ENCODE measurements around the gene L3MBTL1.
A peak's percentile ranks its signal among the peaks of the same experiment; 100 is the strongest.

The L3MBTL1 gene

DNA sequence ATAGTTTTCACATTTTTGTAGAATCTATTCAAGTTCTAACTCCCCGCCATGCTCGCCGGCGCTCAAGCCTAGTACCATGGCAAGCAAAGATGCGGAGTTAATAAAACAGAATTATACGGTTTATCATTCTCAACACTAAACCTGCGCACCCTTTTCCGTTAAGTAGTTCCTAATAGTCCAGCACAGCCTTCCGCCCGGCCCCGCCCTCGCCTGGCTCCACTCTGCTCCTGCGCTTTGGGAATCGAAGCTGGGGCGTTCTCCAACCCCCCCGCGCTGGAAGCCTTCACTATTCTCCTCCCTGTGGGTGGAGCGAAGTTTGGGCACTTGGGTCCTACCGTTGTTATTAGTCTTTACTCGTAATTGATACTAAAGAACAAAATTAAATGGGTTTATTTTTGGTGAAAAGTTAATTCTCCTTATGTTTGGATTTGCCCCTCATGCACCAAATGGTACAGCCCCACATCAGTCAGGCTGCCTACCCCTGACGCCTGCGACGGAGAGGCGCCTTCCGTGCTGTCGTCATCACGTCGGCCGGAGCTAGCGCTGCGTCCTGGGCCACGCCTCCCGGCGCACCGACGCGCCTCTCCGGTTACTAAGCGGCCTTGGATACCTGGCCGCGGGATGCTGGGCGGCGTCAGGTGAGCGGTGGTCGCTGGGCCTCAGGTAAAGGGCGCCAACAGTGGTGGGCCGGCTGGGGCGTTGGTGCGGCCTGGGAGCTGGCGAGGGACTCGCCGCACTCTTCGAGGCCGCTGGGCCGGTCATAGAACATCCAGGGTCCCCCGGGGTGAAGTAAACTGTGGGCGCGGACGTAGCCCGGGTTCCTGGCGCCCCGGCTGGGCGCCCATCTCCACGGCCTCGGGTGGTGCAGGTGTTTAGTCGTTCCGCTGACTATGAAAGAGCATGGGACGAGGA is 83.2 kb downstream of the L3MBTL1 start, which contains the start of gene IFT52:
Gene IFT52, plus strand, starts transcription at position 546 of the 912 bp plus-strand sequence. CDS start 3,762 bp downstream, outside the sequence.
- TF ChIP-seq, protein P1, sequence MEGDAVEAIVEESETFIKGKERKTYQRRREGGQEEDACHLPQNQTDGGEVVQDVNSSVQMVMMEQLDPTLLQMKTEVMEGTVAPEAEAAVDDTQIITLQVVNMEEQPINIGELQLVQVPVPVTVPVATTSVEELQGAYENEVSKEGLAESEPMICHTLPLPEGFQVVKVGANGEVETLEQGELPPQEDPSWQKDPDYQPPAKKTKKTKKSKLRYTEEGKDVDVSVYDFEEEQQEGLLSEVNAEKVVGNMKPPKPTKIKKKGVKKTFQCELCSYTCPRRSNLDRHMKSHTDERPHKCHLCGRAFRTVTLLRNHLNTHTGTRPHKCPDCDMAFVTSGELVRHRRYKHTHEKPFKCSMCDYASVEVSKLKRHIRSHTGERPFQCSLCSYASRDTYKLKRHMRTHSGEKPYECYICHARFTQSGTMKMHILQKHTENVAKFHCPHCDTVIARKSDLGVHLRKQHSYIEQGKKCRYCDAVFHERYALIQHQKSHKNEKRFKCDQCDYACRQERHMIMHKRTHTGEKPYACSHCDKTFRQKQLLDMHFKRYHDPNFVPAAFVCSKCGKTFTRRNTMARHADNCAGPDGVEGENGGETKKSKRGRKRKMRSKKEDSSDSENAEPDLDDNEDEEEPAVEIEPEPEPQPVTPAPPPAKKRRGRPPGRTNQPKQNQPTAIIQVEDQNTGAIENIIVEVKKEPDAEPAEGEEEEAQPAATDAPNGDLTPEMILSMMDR (conservative IDR thresholded peaks at IDR 0.05; ENCODE audit: control insufficient read depth, insufficient read depth, low read depth, low read length): no peak
- DNase-seq (ENCODE audit: low read depth): peak; percentile 90
- H3K4me3 ChIP-seq (ENCODE audit: control insufficient read depth, low read depth, low read length): peak within 1 kb of the TSS; percentile 90
